ENCODE measurements around the gene CCDC141.
"Not testable (repeated sequence)": the region's sequence is repeated elsewhere in the genome, so short reads cannot be mapped to it uniquely, and the experiment has no call there.

CCDC141 gene, protein sequence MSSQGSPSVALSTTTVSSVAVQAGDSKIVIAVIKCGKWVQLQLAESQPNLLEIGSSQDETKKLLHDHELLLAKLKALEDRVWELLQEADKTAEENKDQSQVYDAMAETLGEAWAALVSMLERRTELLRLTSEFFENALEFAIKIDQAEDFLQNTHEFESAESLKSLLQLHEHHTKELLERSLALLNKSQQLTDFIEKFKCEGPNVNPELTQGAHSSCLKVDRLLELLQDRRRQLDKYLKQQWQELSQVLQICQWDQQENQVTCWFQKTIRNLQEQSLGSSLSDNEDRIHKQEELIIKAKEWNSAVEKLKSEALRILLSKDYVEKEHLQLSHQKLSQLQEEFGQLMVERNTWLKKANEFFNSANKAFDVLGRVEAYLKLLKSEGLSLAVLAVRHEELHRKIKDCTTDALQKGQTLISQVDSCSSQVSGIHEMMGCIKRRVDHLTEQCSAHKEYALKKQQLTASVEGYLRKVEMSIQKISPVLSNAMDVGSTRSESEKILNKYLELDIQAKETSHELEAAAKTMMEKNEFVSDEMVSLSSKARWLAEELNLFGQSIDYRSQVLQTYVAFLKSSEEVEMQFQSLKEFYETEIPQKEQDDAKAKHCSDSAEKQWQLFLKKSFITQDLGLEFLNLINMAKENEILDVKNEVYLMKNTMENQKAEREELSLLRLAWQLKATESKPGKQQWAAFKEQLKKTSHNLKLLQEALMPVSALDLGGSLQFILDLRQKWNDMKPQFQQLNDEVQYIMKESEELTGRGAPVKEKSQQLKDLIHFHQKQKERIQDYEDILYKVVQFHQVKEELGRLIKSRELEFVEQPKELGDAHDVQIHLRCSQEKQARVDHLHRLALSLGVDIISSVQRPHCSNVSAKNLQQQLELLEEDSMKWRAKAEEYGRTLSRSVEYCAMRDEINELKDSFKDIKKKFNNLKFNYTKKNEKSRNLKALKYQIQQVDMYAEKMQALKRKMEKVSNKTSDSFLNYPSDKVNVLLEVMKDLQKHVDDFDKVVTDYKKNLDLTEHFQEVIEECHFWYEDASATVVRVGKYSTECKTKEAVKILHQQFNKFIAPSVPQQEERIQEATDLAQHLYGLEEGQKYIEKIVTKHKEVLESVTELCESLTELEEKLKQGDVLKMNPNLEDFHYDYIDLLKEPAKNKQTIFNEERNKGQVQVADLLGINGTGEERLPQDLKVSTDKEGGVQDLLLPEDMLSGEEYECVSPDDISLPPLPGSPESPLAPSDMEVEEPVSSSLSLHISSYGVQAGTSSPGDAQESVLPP (N-terminal part only)

DNA sequence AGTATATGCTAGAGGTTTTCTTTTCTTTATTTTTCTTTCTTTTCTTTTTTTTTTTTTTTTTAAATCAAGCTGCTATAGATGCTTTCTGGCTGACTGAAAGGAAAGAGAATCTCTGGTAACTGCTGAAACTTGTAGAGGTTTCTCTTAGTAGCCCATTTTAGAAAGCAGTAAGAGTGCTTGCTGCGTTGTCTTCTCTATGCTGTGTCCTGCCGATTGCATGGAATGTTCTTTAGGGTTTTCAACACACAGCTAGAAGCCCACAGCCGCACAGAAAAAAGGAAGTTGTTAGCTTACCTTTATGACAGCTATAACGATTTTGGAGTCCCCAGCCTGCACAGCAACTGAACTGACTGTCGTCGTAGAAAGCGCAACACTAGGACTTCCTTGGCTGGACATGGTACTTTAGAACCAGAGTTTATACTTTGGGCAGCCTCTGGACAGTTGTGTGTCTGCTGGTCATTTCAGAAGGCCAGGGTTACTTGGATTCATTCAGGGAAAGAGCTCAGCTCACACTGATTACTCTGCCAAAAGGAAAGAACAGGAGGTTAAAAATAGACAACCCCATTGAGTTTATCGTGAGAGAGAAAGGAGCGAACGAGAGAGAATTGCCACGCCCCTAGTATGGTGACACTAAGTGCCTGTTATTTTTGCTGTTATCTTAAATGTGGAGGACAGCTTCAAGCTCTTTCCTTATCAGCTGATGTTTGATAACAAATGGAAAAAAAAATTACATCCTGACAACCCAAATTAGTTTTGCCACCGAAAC is at the start of gene CCDC141:
Gene CCDC141 (minus strand): TSS at position 592 of the 766 bp plus-strand sequence. CDS start 196 bp downstream, at position 396.
- no peak for DNase-seq (ENCODE audit: low read depth)

DNA sequence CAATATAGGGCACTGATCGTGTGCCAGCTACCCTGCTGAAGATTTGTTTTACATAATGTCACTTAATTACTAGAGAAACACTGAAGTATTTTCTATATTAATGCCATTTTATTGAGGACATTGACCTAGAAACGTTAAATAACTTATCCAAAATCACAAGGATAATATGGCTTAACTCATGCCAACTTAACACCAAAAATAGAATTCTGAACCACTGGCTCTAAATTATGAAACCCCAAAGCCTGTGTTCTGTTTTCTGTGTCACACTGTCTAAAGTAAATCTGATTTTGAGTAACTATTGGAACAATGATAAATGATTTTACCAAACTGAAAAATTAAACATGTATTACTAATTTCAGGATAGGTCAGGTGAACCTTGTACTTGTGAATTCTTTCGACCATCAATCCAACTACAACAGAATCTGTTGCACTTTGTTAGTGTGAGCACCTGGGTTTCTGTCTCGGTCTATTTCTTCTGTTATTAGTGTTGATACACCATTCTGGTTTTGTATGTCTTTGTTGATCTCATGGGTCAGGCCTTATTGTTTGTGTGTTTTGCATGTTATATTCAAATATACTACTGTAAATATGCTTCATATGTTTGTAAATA is 48.2 kb upstream of the CCDC141 start:
- no peak for DNase-seq (ENCODE audit: low read depth)

DNA sequence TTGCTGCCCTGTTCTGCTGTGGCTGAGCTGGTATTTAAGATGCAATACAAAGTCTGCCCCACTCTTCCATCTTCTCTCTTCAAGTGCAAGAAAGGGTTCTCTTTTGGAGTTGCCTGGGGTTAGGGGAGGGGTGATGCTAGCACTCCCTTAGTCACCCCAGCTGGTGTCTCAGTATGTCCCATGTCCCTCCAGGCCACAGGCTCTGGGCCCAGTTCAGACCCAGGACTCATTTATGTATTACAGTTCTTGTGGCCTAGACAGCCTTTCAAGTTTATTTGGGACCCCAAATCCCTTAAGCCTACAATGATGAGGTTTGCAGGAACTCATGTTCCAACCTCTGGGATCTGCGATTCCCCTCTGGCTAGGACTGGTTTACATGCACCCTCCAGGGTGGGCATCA is 47.2 kb upstream of the CCDC141 start:
- DNase-seq (ENCODE audit: low read depth), result no peak

DNA sequence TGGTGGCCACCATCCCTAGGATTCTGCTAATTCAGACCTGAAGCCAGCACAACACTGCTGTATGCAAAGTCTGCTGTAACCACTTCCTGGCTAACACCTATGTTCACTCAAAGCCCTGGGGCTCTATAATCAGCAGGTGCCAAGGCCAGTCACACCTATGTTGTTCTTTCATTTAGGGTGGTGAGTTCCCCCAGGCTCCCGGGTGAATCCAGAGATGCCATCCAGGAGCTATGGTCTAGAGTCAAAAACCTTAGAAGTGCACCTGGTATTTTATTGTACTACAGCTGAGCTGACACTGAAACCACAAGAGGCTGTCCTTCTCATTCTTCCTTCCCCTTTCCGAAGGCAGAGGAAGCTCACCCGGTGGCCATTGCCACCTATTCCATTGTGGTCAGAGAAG is 46.2 kb upstream of the CCDC141 start:
- no peak for DNase-seq (ENCODE audit: low read depth)

DNA sequence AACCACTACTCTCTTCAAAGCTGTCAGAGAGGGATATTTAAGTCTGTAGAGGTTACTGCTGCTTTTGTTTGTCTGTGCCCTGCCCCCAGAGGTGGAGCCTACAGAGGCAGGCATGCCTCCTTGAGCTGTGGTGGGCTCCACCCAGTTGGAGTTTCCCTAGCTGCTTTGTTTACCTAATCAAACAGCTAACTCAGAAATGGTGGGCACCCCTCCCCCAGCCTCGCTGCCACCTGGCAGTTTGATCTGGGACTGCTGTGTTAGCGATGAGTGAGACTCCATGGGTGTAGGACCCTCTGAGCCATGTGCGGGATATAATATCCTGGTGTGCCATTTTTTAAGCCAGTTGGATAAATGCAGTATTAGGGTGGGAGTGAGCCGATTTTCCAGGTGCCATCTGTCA is 43.0 kb upstream of the CCDC141 start:
- DNase-seq (ENCODE audit: low read depth), result not testable (repeated sequence)

DNA sequence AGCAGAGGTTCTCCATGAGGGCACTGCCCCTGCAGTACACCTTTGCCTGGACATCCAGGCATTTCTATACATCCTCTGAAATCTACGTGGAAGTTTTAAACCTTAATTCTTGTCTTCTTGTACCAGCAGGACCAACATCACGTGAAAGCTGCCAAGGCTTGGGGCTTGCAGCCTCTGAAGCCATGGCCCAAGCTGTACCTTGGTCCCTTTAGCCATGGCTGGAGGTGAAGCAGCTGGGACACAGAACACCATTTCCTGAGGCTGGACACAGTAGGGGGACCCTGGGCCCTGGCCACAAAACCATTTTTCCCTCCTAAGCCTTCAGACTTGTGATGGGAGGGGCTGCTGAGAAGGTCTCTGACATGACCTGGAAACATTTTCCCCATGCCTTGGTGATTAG is 32.8 kb upstream of the CCDC141 start:
- no peak for DNase-seq (ENCODE audit: low read depth)

DNA sequence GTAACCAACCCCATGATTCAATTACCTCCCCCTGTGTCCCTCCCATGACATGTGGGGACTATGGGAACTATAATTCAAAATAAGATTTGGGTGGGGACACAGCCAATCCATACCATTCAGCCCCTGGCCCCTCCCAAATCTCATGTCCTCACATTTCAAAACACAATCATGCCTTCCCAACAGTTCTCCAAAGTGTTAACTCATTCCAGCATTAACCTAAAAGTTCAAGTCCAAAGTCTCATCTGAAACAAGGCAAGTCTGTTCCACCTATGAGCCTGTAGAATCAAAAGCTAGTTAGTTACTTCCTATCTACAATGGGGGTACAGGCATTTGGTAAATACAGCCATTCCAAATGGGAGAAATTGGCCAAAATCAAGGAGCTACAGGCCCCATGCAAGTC is 32.0 kb upstream of the CCDC141 start:
- DNase-seq (ENCODE audit: low read depth), result no peak

DNA sequence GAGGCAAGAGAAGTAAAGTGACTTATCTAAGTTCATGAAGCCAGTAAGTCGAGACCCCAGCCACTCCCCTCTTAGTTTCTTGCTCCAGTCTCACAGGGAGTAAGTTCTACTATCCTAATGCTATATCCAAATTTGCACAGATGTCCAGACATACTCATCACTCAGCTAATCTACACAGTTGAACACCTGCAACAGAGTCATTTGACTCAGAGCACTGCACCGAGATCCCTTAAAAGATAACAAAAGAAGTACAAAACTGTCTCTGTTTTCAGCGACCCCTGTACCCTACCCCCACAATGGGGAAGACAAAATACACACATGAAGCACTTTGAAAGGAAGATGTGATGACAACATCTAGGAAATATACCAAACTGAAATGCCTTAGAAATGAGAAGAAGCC is 22.6 kb upstream of the CCDC141 start:
- DNase-seq (ENCODE audit: low read depth), result no peak

DNA sequence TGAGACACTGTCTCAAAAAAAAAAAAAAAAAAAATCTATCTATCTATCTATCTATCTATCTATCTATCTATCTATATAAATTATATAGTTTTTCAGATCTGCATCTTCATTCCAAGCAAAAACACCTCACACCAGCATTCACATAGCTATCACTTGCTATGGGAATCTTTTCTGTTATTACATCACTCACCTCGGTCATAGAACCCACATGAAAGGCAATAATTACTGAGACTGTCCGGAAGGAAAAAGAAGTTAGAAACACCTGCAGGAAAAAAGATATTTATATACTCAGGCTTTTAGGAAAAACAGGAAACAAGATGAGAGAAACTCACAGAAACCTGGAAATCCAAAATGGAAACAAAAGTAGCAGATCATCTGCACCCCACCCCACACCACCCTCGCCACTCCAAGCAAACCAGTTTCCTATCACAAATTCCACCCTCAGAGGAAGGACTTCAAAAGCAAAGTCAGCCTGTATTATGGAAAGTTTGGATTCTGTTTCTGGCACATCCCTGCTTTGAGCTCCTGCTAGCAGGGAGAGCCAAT is 21.9 kb upstream of the CCDC141 start:
- DNase-seq (ENCODE audit: low read depth), result no peak

DNA sequence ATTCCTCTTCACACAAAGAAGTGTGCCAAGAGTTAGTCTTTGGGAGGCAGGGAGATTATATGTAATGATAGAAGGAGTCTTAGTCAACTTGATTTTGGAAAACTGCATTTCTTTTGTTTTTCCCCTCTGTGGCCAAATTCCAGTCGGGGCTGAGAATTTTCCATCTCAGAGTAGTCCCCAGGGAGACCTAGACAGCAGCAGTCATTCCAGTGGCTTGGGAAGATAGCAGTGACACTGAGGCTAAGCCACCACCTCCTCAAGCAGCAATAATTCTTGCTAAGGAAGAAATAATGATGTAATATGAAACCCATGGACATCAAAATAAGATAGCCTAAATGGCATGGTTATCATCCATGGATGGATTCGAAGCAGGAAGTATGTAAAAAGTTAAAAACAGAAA is 21.0 kb upstream of the CCDC141 start:
- no peak for DNase-seq (ENCODE audit: low read depth)

DNA sequence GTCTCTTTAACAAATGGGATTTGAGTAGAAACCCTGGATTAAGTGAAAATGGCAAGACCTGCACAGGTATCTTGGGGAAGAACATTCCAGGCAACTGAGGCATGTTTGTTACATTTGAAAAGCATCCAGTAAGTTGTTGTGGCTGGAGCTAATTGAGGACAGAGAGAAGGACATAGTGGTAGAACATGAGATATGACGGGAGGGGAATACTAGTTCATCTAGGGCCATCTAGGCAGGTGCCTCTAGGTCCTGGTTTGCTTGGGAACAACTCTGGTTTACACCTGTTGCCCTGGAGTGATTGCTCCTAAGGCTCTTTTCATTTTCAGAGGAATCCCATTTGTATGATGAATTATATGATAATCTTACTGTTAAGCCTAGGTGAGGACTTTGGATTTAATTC is 19.7 kb upstream of the CCDC141 start:
- no peak for DNase-seq (ENCODE audit: low read depth)

DNA sequence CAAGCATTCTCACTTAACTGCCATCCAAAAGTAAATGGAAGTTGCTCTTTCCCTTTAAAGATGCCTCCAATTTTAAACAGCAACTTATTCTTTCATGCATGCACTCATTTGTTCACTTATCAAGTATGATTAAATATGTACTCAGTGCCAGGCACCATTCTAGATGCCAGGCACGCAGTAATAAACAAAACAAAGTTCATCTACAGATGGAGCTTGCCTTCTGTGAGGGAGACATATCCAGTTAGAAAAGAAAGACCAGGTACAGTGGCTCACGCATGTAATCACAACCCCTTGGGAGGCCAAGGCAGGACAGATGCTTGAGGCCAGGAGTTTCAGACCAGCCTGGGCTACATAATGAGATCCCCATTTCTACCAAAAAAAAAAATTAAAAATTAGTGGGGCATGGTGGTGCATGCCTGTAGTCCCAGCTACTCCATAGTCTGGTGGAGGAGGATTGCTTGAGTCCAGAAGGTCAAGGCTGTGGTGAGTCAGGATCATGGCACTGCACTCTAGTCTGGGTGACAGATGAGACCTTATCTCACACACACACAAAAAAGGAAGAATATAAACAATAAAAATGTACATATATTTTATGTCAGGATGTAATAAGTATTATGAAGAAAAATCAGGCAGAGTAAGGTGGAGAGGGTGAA is 19.2 kb upstream of the CCDC141 start:
- DNase-seq (ENCODE audit: low read depth), result no peak

DNA sequence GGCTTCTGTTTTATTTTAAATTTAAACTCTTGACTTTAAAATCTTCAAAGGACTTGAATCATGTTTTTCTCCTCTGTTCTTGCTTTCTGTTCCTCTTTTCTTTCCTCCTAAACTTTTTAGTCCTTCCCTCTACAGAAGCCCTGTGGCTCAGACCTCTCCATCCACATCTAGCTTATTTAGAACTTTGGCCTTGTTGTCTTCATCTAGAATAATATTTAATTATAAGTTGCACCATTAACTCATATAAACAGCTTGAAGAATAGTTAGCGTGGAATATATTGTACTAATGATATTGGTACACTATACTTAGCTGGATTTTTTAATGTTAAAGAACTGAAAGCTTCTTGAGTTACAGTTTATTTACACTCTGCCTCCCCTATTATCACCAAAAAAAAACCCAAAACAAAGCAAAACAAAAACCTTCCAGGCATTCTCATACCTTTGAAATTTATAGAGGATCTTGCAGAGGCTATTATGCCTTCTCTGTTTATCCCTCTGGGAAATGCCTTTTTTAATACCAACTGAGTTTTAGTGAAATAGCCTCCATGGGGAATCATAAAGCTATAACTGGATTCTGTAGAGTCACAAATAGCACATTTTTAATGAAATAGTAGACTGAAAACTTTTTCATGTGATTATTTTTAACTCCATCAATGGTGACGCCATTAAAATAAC is 9.2 kb upstream of the CCDC141 start:
- no peak for DNase-seq (ENCODE audit: low read depth)

DNA sequence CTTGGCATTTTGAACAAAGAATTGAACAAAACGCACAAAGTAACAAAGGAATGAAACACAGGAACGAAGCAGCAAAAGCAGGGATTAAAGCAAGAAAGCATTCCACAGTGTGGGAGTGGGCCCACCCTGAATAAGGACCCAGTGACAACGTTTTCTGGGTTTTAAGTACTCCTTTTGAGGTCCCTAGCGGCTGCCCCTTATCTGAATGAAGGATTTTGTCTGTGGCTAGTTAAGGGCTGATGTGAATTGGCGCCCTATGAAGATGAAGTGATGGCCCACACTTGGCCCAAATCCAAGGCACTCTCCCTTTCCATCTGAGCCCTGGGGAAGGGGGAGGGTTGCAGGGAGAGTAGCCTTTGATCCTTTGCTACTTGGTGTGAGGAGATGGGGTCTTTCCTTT is 7.8 kb upstream of the CCDC141 start:
- DNase-seq (ENCODE audit: low read depth), result no peak

DNA sequence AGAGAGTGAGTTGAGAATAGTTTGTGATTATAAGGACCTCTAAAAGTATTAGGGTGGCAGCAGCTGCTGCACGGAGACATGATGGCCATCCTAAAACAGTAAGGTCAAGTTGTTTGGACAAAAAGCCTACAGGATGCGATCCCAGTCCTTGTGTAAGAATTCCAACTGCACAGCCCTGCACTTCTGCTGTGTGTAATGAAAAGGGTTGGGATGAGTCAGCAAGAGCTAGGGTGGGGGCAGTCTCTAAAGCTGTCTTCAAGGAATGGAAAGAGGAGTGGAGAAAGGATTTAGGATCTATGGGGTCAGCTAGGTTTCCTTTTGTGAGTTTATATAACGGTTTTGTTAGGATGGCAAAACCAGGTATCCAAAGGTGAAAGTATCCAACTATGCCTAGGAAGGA is 3.6 kb upstream of the CCDC141 start:
- DNase-seq (ENCODE audit: low read depth), result not testable (repeated sequence)

DNA sequence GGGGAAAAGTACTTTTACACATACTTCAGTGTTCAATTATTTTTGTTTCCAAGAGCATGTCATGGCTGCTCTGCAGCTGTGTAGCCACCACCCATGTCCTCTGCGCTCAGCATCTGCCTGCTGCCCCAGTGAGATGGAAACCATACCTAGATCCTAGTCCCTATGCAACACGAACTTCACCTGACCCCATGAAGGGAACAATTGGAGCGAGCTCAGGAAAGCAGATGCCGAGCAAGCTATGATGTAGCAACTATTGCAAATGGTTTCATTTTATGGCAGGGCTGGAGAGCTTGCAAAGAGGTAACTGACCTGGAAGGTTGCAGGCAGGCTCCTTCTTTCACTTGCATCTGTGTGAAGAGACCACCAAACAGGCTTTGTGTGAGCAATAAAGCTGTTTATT is 1.3 kb upstream of the CCDC141 start:
- DNase-seq (ENCODE audit: low read depth), result no peak

DNA sequence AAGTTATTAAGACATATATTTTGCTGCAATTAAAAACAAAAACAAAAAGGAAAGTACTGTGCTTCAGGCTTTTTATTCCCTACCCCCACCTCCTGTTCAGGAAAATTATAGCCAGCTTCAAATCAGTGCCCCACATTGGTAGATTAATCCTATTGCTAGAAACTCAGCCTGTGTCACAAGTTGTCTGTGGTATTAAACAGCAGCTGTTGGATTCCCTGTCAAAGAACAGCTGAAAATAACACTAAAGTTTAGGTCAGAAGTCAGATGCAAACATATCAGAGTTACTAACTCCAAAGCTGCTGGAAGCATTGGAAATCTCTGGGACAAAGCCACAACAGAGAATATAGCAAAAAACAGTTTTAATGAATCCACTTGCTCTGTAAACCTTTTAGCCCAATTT is 818 bp upstream of the CCDC141 start:
- no peak for DNase-seq (ENCODE audit: low read depth)

DNA sequence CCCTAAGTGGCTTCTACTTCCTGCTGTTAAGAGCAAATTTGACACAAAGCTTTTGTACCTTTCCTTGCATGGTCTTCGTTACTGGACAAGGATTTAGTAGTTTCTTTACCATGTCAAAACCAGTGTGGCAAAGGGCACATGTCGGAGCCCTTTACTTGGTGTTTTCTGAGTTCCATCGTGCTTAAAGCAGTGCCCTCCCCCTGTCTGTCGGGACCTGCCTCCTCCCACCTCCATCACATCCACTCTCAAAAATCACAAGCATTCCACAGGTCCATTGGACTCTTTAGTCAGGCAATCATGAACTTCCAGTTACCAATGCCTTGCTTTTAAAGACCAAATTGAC is 763 bp downstream of the CCDC141 start:
- DNase-seq (ENCODE audit: low read depth), result no peak

DNA sequence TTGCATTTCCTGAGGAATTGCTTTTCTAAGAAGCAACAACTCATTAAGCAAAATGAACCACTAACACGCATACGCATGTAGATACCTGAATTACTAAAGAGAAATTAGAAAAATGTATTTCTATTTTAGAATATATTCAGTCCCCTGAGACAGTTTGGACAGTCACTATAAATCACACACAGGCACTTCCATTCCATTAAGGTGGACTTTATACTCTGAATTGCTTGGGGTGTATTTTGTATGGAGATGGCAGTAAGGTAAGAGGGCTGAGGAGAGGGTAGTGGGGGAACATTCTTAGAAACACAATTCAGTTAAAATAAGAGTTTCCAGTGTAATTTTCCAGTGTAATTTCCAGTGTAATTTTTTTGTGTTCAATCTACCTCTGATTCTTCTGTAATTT is 1.8 kb downstream of the CCDC141 start:
- no peak for DNase-seq (ENCODE audit: low read depth)

DNA sequence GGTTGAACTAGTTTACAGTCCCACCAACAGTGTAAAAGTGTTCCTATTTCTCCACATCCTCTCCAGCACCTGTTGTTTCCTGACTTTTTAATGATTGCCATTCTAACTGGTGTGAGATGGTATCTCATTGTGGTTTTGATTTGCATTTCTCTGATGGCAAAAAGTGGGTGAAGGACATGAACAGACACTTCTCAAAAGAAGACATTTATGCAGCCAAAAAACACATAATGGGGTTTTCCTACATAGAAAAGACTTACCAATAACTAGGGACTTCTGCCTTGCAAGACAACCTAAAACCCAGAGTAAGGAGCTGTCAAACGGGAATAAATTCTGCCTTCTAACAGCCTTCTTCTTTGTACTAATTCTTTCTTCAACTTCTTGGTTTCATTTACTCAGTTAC is 4.3 kb downstream of the CCDC141 start:
- not testable (repeated sequence) for DNase-seq (ENCODE audit: low read depth)
